Measurements from ENCODE around the gene PLCL2.

PLCL2 gene

GRCh38 chr3:17007284-17007683, 122.5 kb downstream of the PLCL2 start:
- no peak for DNase-seq (ENCODE audit: low read depth in 2 of 2, low spot score in 1 of 2)

DNA sequence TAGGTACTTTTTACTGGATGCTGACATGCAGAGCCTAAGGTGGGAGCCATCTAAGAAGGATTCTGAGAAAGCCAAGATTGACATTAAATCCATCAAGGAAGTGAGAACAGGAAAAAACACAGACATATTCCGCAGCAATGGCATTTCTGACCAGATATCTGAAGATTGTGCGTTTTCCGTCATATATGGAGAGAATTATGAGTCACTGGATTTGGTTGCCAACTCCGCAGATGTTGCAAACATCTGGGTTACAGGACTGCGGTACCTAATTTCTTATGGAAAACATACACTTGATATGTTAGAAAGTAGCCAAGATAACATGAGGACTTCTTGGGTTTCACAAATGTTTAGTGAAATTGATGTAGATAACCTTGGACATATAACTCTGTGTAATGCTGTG, 125.1 kb downstream of the PLCL2 start:
- no peak for DNase-seq (ENCODE audit: low read depth in 2 of 2, low spot score in 1 of 2)

GRCh38 chr3:17011728-17012338, 127.1 kb downstream of the PLCL2 start:
- no peak for DNase-seq (ENCODE audit: low read depth in 2 of 2, low spot score in 1 of 2)

DNA sequence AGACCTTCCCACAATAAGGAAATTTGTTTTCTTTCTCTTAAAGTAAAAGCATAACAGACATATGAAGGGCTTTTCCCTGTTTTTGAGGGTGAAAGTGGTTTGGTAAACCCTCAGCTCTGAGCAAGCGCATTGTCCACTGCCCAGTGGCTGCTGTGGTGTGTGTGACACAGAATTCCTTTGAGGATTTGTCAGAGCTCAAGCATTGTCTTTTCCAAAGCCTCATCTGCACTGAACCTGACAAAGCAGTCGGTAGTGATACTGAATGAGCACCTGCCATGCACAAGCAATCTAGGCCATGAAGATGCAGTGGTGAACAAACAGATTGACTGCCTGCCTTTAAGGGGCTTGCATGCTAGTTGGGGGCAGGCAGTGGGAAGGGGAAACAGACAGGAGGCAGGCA, 128.3 kb downstream of the PLCL2 start:
- DNase-seq (ENCODE audit: low read depth in 2 of 2, low spot score in 1 of 2): no peak

- DNase-seq (ENCODE audit: low read depth in 2 of 2, low spot score in 1 of 2): no peak
These were observed 128.8 kb downstream of the PLCL2 start for GRCh38 chr3:17013571-17013970.

GRCh38 chr3:17014284-17014683, 129.5 kb downstream of the PLCL2 start:
- DNase-seq (ENCODE audit: low read depth in 2 of 2, low spot score in 1 of 2): no peak

- no peak for DNase-seq (ENCODE audit: low read depth in 2 of 2, low spot score in 1 of 2)
These were observed 130.0 kb downstream of the PLCL2 start for GRCh38 chr3:17014709-17015108.

- DNase-seq (ENCODE audit: low read depth in 2 of 2, low spot score in 1 of 2): no peak
These were observed 136.9 kb downstream of the PLCL2 start for GRCh38 chr3:17021614-17022013.

DNA sequence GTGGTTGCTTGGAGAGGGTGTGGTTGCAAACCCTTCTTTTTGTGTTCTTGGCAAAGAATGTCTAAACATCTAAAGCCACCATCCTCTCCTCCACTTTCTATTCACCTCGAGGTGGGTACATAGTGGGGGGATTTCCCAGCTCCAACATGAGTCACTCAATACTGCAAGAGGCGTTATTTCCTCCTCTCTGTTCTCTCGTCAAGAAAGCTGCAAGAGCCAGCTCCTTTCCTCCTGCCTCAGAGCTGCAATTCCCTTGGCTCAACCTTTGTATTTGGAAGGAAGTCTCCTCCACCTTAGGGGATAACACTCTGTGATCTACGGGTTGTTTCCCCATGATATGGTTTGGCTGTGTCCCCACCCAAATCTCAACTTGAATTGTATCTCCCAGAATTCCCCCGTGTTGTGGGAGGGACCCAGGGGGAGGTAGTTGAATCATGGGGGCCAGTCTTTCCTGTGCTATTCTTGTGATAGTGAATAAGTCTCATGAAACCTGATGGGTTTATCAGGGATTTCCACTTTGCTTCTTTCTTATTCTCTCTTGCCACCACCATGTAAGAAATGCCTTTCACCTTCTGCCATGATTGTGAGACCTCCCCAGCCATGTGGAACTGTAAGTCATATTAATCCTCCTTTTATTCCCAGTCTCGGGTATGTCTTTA, 138.4 kb downstream of the PLCL2 start:
- peak in 1 of 2 donors; percentile 13 for DNase-seq (ENCODE audit: low read depth in 2 of 2, low spot score in 1 of 2)

- no peak for DNase-seq (ENCODE audit: low read depth in 2 of 2, low spot score in 1 of 2)
These were observed 140.9 kb downstream of the PLCL2 start for GRCh38 chr3:17025594-17026139.

- DNase-seq (ENCODE audit: low read depth in 2 of 2, low spot score in 1 of 2): no peak
These were observed 142.6 kb downstream of the PLCL2 start for GRCh38 chr3:17027318-17027717.

GRCh38 chr3:17028363-17028762, 143.6 kb downstream of the PLCL2 start:
- no peak for DNase-seq (ENCODE audit: low read depth in 2 of 2, low spot score in 1 of 2)

GRCh38 chr3:17030438-17030837, 145.7 kb downstream of the PLCL2 start:
- no peak for DNase-seq (ENCODE audit: low read depth in 2 of 2, low spot score in 1 of 2)

- no peak for DNase-seq (ENCODE audit: low read depth in 2 of 2, low spot score in 1 of 2)
These were observed 146.3 kb downstream of the PLCL2 start for GRCh38 chr3:17030956-17031652.

- no peak for DNase-seq (ENCODE audit: low read depth in 2 of 2, low spot score in 1 of 2)
These were observed 147.8 kb downstream of the PLCL2 start for GRCh38 chr3:17032407-17033034.

DNA sequence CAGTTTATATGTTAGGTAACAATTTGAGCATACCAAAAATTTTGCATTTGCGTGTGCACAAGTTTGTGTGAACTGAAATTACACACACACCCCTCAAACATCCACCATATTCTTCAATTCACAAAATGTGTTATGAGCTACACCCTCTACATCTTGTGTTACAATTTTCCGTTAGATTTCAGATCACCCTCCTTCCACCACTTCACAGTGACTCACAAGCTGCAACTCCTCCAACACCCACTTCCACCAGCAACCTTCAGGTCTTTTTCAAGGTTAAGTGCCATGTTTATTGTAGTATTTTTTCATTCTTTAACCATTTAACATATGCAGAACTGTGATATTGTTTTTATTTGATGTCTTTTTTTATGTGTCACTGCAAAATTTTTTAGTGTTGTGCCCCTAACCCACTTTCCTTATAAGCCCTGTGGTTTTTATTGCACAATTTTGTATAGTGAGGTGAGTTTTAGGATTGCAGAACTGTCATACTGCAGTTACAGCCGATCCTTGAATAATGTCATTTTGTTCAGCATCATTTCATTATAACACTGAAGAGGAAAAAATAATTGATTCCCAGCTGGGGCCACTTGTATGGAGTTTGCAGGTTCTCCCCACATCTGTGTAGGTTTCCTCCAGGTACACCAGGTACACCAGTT, 148.9 kb downstream of the PLCL2 start:
- DNase-seq (ENCODE audit: low read depth in 2 of 2, low spot score in 1 of 2): no peak

- DNase-seq (ENCODE audit: low read depth in 2 of 2, low spot score in 1 of 2): no peak
These were observed 150.3 kb downstream of the PLCL2 start for GRCh38 chr3:17035033-17035432.

- DNase-seq (ENCODE audit: low read depth in 2 of 2, low spot score in 1 of 2): no peak
These were observed 151.2 kb downstream of the PLCL2 start for GRCh38 chr3:17035966-17036365.

GRCh38 chr3:17038141-17038540, 153.4 kb downstream of the PLCL2 start:
- DNase-seq (ENCODE audit: low read depth in 2 of 2, low spot score in 1 of 2): no peak

DNA sequence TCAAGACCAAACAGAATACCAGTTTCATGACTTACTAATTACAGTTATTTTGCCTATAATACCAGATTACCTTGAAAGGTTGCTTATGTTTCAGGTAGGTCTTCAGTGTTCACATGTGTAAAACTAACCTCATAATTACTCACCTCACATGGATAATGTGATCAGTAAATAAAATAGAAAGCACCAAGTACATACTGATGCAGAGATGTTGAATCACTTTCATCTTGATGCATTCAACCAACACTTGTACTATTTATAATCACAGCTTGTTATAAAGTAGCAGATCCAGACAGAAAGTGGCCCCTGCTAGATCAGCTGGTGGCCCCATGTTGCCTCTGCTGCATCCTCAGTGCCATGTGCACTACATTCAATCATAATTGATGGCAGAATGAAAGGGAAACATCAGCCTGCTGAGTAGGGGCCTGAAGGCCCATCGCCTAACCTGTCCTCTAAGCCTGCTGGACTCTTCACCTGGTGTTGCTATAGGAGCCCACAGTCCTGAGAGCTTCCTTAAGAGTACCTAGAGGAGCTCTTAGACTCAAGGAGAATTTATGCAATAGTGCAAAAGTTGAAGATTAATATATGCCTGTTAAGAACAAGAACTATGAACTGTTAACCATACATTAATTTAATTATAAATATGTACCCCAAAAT, 154.3 kb downstream of the PLCL2 start:
- no peak for DNase-seq (ENCODE audit: low read depth in 2 of 2, low spot score in 1 of 2)

- DNase-seq (ENCODE audit: low read depth in 2 of 2, low spot score in 1 of 2): no peak
These were observed 154.8 kb downstream of the PLCL2 start for GRCh38 chr3:17039594-17039993.

Measured in stimulated activated CD8-positive, alpha-beta memory T cell treated with anti-CD3 and anti-CD28 coated beads, Interleukin-4, amount 100 ng/mL, for 1 hour (primary cell).